Pancreas (tissue), 10 donors: ENCODE results near the gene EBP. TPM values are rescaled to one million over a fixed set of nuclear protein-coding genes. Genes with fewer than 3 reads are reported as not detected.
"Not testable (repeated sequence)": the region's sequence is repeated elsewhere in the genome, so short reads cannot be mapped to it uniquely, and the experiment has no call there.

Source experiments
- ATAC-seq, 4 donors: fragments of 200-7000 bp; cut with Tn5 transposase; one replicate each; pipeline versions ENCODE4 v1.8.0 to v1.9.1; 2020; ENCODE audit warnings: mild to moderate bottlenecking in 4 of 4, moderate library complexity in 4 of 4
- DNase-seq, 6 donors: peaks; one replicate each; pipeline ENCODE4 v3.0.0-alpha.2; 2020
- FAIRE-seq: peaks from 2 replicates; lab custom pipeline; 2012; peaks lifted over from hg19 to GRCh38; lab: Jason Lieb, UNC
- H3K27ac ChIP-seq, 4 donors: fragments of 200-600 bp; sonication (generic); 1 replicate in 3 of 4; 2 replicates in 1 of 4; pipeline versions ENCODE4 v1.5.0 to v1.8.0; 2020
- H3K27me3 ChIP-seq, 4 donors: fragments of 200-600 bp; one replicate each; pipeline ENCODE4 v1.8.0; 2021
- H3K36me3 ChIP-seq, 3 donors: fragments of 200-600 bp; sonication (generic) in 1 of 3; one replicate each; pipeline versions ENCODE4 v1.5.0 to v1.8.0; 2020 to 2021
- H3K4me1 ChIP-seq, 3 donors: fragments of 200-600 bp; one replicate each; pipeline ENCODE4 v1.8.0; 2021
- H3K4me3 ChIP-seq, 4 donors: fragments of 200-600 bp; sonication (generic) in 2 of 4; one replicate each; pipeline versions ENCODE4 v1.5.0 to v1.8.0; 2020 to 2021
- H3K9me3 ChIP-seq, 4 donors: fragments of 200-600 bp; one replicate each; pipeline ENCODE4 v1.8.0; 2021
- WGBS, 2 donors: extraction: QIAGEN DNeasy Blood & Tissue Kit; methylation state at CpG; one replicate each; pipeline ENCODE4 v1.1.7; 2013; 5-methylcytosine and 5-hydroxymethylcytosine counted together
- intact Hi-C, 3 donors: fragments of 100-400 bp; cut with DNase I; formaldehyde crosslinking; loops; one replicate each; pipeline versions ENCODE4 v1.11.1 to v1.14.2; 2022
- polyA plus RNA-seq, 2 donors: library from polyadenylated mRNA; stranded (reverse); fragments of 200-250 nt; gene quantifications; one replicate each; pipeline ENCODE4 v1.2.3, GENCODE V29; 2013
- total RNA-seq, 6 donors: library from RNA; stranded (reverse); fragmentation: NEBNext Ultra II Directional in 4 of 6; extraction: Animal tissue kit (Norgen Biotek cat#: 25700) in 4 of 6; gene quantifications; one replicate each; pipeline versions ENCODE4 v1.2.1 to v1.2.4, GENCODE V29; 2021 to 2023
- TF ChIP-seq, protein P1 (sequence below), 4 donors: fragments of 200-600 bp; sonication (generic) in 3 of 4; IDR thresholded peaks; one replicate each; pipeline versions ENCODE4 v1.5.0 to v1.8.0; 2021; ENCODE audit warnings: antibody characterized with exemption in 4 of 4
- donor health status: healthy with polysubstance abuse.
- donor health status: DM: no; HTN: no; CAD: no; lungs with moderate emphysema.
- donor health status: DM: no; HTN: no; CAD: no.
- donor health status: control.
- donor health status: control.
- donor health status: Bipolar disorder and iron deficiency.
- donor health status: DM: yes; HTN: yes; CAD: no.
- donor health status: DM: no; HTN: no; CAD: no.
- donor health status: DM: no; HTN: no; CAD: no.
- donor health status: DM: yes; HTN: yes; CAD: no.

The EBP gene
- total and polyA plus RNA-seq, 8 donors = 13.3 to 43.4 (median 20.8) TPM

DNA sequence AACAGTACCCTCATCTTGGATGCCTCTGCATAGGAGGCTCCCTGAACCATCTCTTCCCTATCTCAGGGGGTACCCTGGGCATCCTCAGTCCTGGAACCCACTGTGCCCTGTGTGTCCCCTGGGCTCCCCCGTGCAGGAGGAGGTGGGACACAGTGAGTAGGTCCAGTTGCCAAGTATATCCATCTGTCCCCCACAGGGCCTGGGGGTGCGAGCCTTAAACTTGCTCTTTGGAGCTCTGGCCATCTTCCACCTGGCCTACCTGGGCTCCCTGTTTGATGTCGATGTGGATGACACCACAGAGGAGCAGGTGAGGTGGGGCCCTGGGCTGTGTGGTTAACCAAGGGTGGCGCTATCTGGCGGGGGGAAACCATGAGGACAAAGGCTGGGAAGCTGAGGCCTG, 4.6 kb upstream of the EBP start:
- TF ChIP-seq, protein P1, sequence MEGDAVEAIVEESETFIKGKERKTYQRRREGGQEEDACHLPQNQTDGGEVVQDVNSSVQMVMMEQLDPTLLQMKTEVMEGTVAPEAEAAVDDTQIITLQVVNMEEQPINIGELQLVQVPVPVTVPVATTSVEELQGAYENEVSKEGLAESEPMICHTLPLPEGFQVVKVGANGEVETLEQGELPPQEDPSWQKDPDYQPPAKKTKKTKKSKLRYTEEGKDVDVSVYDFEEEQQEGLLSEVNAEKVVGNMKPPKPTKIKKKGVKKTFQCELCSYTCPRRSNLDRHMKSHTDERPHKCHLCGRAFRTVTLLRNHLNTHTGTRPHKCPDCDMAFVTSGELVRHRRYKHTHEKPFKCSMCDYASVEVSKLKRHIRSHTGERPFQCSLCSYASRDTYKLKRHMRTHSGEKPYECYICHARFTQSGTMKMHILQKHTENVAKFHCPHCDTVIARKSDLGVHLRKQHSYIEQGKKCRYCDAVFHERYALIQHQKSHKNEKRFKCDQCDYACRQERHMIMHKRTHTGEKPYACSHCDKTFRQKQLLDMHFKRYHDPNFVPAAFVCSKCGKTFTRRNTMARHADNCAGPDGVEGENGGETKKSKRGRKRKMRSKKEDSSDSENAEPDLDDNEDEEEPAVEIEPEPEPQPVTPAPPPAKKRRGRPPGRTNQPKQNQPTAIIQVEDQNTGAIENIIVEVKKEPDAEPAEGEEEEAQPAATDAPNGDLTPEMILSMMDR (IDR thresholded peaks at IDR 0.05) = no peak
- H3K4me1 ChIP-seq = no peaks in the 10 kb centered on the region
- DNase-seq = no peak
- H3K36me3 ChIP-seq = no peaks in the 10 kb centered on the region
- ATAC-seq = no peak
- H3K27ac ChIP-seq = no peak overlapping the region
- 61 to 74% methylated on average over 3 to 5 of the region's 5 CpGs for WGBS, 2 donors
- H3K4me3 ChIP-seq = no peak overlapping the region
- H3K9me3 ChIP-seq = no peaks in the 10 kb centered on the region
- no peaks in the 10 kb centered on the region for H3K27me3 ChIP-seq
- intact Hi-C loops = no loop called here
- no peak for FAIRE-seq

DNA sequence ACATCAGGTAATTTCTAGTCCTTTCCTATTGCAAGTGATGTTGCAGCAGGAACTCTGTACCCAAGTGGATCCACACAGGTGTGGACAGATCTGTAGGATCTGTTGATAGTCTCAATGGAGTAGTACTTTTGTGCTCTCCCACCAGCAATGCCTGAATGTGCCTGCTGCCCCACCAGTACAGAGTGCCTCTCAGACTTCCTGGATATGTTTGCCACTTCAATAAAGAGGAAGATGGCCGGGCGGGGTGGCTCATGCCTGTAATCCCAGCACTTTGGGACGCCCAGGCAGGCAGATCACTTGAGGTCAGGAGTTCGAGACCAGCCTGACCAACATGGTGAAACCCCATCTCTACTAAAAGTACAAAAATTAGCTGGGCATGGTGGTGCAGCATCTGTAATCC, 2.1 kb upstream of the EBP start:
- ATAC-seq, H3K4me3 ChIP-seq, H3K36me3 ChIP-seq, DNase-seq, FAIRE-seq, intact Hi-C loops, H3K27me3 ChIP-seq, H3K27ac ChIP-seq, H3K4me1 ChIP-seq, H3K9me3 ChIP-seq: not testable (repeated sequence)
- 76 to 84% methylated on average over 4 of the region's 4 CpGs for WGBS, 2 donors

DNA sequence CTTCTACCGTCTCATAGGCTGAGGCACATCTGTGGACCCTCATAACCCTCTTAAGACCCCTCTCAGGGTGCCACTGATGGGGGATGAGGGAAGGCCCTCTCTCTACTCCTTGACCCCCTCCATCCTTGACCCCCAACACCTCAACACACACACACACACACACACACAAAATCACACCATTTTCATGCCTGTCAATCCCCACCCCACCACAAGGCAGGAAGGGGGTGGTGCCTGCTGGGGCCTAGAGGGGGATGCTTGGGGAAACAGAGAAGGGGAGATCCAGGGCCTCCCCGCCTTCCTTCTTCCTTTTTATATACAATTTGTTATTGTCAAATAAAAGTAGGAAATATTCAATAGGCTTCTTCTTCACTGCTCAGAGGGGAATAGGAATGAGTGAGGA, 1.2 kb upstream of the EBP start:
- H3K27me3 ChIP-seq = peaks cover 0 to 3% (median 0%) of the 10 kb centered on the region in 4 donors
- H3K9me3 ChIP-seq = no peaks in the 10 kb centered on the region
- ATAC-seq (no peak), DNase-seq (no peak), FAIRE-seq (no peak)
- TF ChIP-seq, protein P1 (IDR thresholded peaks at IDR 0.05) = no peak
- H3K4me1 ChIP-seq = no peaks in the 10 kb centered on the region
- WGBS, 2 donors = 80 to 86% methylated on average over 2 of the region's 2 CpGs
- H3K36me3 ChIP-seq = no peaks in the 10 kb centered on the region
- H3K27ac ChIP-seq = no peak overlapping the region
- no peak overlapping the region for H3K4me3 ChIP-seq
- intact Hi-C loops = no loop called here

DNA sequence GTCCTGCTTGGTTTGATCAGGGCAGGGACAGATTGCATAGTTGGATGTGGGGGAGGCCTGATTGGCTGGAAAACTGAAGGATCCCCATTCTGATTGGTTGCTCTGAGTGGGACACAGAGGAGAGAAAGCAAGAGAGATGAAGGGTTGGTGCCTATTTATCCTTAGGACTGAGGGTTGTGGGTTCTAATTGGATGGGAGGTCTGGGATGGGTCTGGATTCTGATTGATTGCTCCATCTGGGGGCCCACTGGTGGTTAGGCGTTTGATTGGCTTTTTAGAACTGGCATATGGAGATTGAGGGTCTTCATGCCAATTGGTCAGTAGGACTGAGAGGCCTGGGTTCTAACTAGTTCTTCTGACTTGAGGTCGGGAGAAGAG, 644 bp upstream of the EBP start:
- WGBS, 2 donors = 36 to 39% methylated on average over 2 of the region's 2 CpGs
- intact Hi-C loops = no loop called here
- no peaks in the 10 kb centered on the region for H3K9me3 ChIP-seq
- no peaks in the 10 kb centered on the region for H3K36me3 ChIP-seq
- TF ChIP-seq, protein P1 (IDR thresholded peaks at IDR 0.05) = no peak
- no peaks in the 10 kb centered on the region for H3K4me1 ChIP-seq
- peak overlapping the region in 1 of 4 donors; percentile 48 for H3K27ac ChIP-seq
- H3K4me3 ChIP-seq = peak overlapping the region in 2 of 4 donors; percentile 46 to 59
- DNase-seq = no peak
- peaks cover 0 to 3% (median 0%) of the 10 kb centered on the region in 4 donors for H3K27me3 ChIP-seq
- no peak for ATAC-seq
- FAIRE-seq = no peak

DNA sequence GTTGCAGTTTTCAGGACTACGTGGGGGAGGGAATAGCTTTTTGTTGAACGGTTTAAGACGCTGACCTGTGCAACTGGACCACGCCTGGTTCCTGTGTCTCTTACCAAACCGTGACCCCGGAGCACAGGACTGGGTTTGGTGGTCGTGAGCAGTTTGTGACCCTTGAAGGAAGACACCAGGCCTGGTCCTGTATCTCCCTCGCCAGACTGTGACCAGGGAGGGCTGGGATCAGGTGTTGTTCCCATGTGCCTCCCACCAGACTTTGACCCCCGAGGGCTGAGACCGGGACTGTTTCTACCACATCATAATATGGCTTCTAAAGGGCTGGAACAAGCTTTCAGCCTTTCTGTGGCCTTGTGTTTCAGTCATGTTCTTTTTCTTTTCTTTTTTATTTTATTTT, 683 bp downstream of the EBP start:
- Histone ChIP-seq H3K36me3 (no peaks in the 10 kb centered on the region), H3K4me1 (no peaks in the 10 kb centered on the region), H3K27me3 (peaks cover 0 to 3% (median 0%) of the 10 kb centered on the region in 4 donors), H3K9me3 (no peaks in the 10 kb centered on the region), H3K27ac (peak overlapping the region in 3 of 4 donors; percentile 8 to 48 (median 36)), H3K4me3 (peak overlapping the region; percentile 19 to 59 (median 44))
- no peak for FAIRE-seq
- DNase-seq = no peak
- 4 to 43% methylated on average over 10 of the region's 10 CpGs for WGBS, 2 donors
- ATAC-seq = peak in 3 of 4 donors; percentile 3 to 4 (median 3)
- intact Hi-C loops = no loop called here
- TF ChIP-seq, protein P1 (IDR thresholded peaks at IDR 0.05) = no peak
